HG02973 (cell line): ENCODE measurements around the gene GPR55.
"Not testable (repeated sequence)": the region's sequence is repeated elsewhere in the genome, so short reads cannot be mapped to it uniquely, and the experiment has no call there.

Source experiments
- ATAC-seq: cut with Tn5 transposase; IDR thresholded peaks from one replicate; pipeline ENCODE4 v1.9.1; 2021; ENCODE audit warnings: moderate library complexity; ENCODE audit not compliant: unreplicated experiment

GPR55 gene

GRCh38 chr2:230924470-230925341 lies at the start of gene GPR55:
Gene GPR55, minus strand, starts transcription at chr2:230925242. Its CDS starts 14,280 bp downstream, at chr2:230910962.
- peak; percentile 36 for ATAC-seq

- peak; percentile 85 for ATAC-seq
Measured at GRCh38 chr2:230974096-230974913, 49.3 kb upstream of the GPR55 start.

- no peak for ATAC-seq
Measured at GRCh38 chr2:230972046-230972445, 47.0 kb upstream of the GPR55 start.

GRCh38 chr2:230969659-230970015 lies 44.6 kb upstream of the GPR55 start:
- no peak for ATAC-seq

- no peak for ATAC-seq
Measured at GRCh38 chr2:230968921-230969658, 44.0 kb upstream of the GPR55 start.

GRCh38 chr2:230968314-230968713 lies 43.3 kb upstream of the GPR55 start:
- not testable (repeated sequence) for ATAC-seq

- ATAC-seq, result no peak
Measured at GRCh38 chr2:230967113-230967512, 42.1 kb upstream of the GPR55 start.

GRCh38 chr2:230964136-230964730 lies 39.2 kb upstream of the GPR55 start:
- ATAC-seq, result no peak

GRCh38 chr2:230961091-230961491 lies 36.0 kb upstream of the GPR55 start:
- no peak for ATAC-seq

GRCh38 chr2:230960026-230960425 lies 35.0 kb upstream of the GPR55 start:
- ATAC-seq, result no peak

GRCh38 chr2:230958820-230959756 lies 34.0 kb upstream of the GPR55 start:
- no peak for ATAC-seq

GRCh38 chr2:230957756-230958391 lies 32.8 kb upstream of the GPR55 start:
- no peak for ATAC-seq

GRCh38 chr2:230956827-230957755 lies 32.0 kb upstream of the GPR55 start:
- peak; percentile 63 for ATAC-seq

GRCh38 chr2:230955163-230955737 lies 30.2 kb upstream of the GPR55 start:
- no peak for ATAC-seq

GRCh38 chr2:230954746-230955145 lies 29.7 kb upstream of the GPR55 start:
- no peak for ATAC-seq

GRCh38 chr2:230953845-230954244 lies 28.8 kb upstream of the GPR55 start:
- ATAC-seq, result peak; percentile 27

GRCh38 chr2:230952226-230952956 lies 27.3 kb upstream of the GPR55 start:
- no peak for ATAC-seq
